Activated T-helper 1 cell treated with Interleukin-2 at 50 U/mL for 16 hours (primary cell): ENCODE results near the gene ALKBH1.
"Not testable (repeated sequence)": the region's sequence is repeated elsewhere in the genome, so short reads cannot be mapped to it uniquely, and the experiment has no call there.

Experiments
- DNase-seq: peaks from one replicate; pipeline ENCODE4 v3.0.0-alpha.2; 2020; ENCODE audit warnings: low read depth

Gene ALKBH1

DNA sequence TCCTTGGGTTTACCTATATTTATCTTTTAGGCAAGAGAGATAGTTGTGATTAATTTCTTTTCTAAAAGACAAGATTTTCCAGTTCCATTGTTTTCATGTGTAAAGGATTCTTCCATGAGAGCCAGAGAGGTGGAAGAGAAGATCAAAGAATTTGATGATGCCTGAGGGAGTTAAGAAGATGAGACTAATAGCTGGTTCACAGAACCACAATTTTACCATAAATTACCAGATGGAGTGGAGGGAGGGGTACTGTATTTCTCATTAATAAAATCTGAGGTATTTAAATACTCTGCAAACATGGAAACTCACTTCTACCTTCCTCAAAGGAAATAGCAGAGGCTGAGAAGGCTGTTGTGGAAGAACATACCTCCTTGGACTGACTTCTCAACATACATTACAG lies 34.6 kb downstream of the ALKBH1 start:
- no peak for DNase-seq

DNA sequence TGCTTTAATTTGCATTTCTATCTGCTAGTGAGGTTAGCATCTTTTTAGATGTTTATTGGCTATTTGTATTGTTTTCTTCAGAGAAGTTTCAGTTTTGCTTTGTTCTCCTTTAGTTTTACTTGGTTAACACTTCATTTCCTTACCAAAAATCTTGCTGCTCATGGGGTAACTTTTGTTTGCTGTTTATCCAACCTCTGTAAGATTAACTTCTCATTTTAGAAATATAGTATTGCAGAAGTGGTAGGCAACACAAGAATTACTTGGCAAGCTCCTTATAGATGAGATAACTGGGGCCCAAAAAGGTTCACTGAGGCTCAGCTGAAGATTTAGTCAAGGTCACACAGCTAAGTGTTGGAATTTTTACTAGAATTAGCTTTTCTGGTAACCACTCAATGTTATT lies 40.5 kb downstream of the ALKBH1 start:
- no peak for DNase-seq

DNA sequence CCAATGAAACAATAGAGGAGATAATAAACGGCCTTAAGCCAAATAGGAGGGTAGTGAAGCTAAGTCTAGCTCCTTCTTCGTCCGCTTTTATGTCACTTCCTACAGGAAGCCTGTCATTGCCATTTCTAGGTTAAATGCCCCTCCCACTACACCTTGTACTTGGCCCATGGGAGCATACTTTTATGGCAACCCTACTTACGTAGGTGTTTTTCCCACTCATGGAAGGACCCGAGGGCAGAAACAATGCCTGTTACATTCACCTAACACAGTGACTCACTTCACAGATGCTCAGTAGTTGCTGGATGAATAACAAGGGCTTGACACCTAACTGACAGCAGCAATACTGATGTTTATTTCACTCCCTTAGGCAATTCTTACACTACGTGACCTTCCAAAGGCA lies 44.5 kb downstream of the ALKBH1 start:
- no peak for DNase-seq

DNA sequence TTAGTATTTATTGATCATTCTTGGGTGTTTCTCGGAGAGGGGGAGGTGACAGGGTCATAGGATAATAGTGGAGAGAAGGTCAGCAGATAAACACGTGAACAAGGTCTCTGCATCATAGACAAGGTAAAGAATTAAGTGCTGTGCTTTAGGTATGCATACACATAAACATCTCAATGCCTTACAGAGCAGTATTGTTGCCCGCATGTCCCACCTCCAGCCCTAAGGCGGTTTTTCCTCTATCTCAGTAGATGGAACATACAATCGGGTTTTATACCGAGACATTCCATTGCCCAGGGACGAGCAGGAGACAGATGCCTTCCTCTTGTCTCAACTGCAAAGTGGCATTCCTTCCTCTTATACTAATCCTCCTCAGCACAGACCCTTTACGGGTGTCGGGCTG lies 46.3 kb downstream of the ALKBH1 start:
- DNase-seq: not testable (repeated sequence)

DNA sequence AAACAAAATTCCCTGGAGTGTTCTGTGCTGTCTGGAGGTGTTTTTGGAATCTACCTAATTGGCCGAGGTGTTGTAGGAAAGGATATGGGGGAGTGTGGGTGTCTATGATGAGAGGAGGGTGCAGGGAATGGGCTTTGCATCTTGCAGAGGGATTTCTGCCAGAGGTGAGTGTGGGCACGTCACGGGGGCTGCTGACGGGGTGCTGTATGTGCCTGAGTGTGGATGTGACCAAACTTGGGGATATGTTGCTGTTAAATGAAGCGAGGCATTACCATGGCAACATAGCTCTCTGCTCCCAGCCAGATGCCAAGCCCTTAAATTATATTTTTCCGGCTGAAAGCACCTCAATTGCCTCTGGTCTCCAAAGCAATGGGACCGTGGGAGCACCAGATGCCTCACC lies 47.1 kb downstream of the ALKBH1 start:
- no peak for DNase-seq

DNA sequence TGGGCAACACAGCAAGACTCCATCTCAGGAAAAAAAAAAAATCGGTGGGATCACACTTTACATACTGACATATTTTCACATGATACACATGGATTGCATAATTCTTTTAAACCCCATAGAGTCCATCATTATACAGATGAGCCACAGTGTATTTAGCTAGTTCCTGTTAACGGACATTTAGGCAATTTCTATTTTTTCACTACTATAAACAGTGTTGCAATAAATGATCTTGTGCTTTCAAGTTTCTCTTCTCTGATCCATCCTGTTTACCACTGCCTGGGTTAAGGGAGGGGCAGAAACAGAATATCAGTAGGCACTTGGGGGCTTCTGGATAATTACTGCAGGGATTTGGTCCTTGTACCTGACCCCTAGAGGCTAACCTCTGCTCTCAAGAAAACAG lies 48.0 kb downstream of the ALKBH1 start:
- DNase-seq: no peak

DNA sequence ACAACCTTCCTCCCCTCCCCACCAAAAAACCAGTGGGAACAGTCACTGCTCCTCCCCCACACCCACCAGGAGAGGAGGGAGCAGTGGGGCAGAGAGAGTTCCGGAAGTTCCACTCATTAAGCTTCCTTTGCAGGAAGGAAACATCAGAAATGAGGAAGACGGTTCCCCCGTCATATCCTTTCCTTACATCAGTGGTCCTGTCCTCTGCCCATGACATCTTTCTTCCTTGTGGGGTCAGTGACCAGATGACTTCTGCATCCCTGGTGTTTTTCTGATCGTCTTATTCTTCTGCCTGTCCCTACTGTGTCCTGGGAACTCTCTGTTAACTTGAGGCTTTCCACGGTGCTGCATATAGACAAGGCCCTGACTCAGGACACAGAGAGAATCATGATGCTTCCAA lies 50.5 kb downstream of the ALKBH1 start:
- DNase-seq: no peak

DNA sequence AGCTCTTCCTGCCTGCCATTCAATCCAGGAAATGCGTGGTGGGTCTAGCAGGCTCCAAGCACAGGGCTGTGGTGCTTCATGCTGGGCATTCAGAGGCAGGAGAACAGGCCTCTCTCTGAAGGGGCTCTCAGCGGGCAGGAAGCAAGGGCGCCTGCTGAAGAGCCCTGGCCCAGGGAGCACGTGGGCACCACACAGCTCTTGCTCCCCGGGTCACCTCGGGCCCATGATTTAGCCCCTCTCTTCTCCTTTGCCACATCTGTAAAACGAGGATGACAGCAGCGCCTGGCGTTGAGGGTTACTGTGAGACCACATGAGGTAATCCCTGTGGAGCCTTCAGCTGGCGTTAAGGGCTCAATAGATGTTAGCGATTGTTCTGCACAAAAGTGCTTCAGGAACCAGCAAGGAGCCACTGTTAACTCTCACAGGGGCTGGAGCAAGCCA lies 53.8 kb downstream of the ALKBH1 start:
- DNase-seq: no peak

DNA sequence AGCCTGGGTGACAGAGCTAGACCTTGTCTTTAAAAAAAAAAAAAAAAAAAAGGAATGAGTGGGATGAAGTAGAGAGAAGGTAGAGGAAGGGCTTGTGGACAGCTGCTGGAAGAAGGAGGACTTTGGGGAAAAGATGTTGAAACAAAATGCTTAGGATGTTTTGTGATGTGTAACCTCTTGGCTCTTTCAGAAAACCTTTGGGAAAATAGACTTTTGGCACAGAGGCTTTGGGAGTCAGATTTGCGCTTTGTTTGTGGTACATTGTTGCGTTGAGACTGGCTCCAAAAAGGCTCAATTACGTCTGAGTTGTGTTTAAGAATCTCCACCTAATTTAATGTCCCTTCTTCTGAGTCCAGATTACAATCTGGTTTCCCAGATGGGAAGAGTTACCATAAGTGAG lies 58.5 kb downstream of the ALKBH1 start:
- no peak for DNase-seq

DNA sequence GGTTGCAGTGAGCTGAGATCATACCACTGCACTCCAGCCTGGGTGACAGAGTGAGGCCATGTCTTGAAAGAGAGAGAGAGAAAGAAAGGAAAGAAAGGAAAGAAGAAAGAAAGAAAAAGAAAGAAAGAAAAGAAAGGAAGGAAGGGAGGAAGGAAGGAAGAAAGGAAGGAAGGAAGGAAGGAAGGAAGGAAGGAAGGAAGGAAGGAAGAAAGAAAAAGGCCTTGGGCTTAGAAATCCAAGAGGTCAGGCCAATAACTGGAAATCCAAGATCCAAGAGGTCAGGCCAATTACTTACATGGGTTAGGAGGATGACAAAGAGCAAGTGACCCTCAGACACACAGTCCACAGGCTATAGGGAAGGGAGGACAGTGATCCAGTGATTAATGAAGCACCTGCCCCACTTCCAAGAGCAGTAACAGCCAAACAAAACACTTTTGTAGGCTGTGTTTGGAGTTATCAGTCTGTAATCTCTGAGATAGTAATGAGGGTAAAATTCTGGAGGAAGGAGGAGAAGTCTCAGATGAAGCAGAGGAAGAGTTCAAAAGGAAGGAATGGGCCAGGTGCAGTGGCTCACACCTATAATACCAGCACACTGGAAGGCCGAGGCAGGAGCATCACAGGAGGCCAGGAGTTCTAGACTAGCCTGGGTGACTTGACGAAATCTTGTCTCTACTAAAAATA lies 59.2 kb downstream of the ALKBH1 start:
- no peak for DNase-seq

DNA sequence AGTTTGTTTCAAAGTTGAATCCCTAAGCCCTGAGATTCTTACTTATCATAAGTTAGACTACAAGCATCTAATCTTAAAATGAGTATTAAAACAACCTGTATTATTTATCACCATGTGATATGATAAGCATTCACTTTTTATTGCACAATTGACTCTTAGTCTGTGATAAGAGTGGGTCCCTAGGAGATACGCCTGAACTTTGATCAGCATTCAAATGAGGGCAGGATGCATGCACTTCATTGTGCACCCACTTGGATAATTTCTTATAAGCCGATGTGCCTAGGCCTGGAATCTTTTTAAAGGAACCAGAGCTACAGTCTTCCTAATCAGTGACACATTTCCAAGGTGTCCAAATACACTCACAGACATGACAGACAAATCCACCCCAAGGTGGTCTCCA lies 60.0 kb downstream of the ALKBH1 start:
- DNase-seq: no peak

DNA sequence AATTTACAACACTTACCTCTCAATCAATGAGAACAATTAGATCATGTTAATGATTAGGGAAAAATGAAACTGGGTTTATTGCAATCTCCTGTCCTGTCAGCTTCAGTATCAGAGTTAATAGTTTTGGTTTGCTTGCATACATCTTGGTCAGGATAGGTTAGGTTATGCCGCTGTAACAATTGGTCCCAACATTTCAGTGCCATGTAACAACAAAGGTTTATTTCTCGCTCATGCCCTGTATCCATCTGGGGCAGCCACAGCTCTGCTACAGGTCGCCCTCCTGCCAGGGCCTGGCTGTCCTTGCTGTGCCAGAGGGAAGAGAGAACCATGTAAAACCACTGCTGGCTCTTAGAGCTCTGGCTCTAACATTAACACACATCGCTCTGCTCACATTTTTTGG lies 60.9 kb downstream of the ALKBH1 start:
- DNase-seq: no peak

DNA sequence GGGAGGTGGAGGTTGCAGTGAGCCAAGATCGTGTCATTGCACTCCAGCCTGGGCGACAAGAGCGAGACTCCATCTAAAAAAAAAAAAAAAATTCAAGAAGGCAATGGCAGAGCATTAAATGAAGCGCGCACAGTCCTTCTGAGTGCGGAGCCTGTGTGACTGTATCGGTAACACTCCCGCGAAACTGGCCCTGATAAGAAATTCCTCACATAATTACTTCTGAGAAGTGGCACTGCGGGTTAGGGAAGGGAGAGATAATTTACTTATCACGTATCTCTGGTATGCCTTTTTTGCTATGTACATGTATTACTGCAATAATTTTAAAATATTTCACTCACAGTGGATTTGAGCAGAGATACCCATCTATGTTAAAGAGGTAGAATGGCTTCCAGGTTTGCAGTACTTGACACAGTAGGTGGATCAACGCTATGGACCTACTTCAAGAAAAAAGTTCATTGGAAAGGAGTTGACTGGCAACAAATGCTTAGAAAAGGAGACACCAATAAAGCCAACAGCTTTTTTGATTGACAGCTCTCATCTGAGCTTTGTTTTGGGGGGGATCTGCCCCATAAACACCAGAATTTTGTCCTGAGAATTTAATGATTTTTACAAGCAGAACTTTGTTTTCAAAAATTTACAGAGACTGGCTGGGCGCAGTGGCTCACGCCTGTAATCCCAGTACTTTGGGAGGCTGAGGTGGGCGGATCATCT lies 62.1 kb downstream of the ALKBH1 start:
- no peak for DNase-seq

DNA sequence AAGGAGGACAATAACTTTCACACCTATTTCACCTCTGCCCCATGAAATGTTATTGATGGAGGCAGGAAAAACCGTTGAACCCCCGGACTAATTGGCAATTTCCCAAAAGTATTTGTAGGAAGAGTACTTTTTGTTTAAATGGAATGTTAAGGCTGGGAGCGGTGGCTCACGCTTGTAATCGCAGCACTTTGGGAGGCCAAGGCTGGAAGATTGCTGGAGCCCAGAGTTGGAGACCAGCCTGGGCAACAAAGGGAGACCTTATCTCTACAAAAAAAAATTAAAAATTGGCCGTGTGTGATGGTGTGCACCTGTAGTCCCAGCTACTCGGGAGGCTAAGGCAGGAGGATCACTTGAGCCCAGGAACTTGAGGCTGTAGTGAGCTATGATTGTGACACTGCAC lies 65.4 kb downstream of the ALKBH1 start:
- DNase-seq: no peak

DNA sequence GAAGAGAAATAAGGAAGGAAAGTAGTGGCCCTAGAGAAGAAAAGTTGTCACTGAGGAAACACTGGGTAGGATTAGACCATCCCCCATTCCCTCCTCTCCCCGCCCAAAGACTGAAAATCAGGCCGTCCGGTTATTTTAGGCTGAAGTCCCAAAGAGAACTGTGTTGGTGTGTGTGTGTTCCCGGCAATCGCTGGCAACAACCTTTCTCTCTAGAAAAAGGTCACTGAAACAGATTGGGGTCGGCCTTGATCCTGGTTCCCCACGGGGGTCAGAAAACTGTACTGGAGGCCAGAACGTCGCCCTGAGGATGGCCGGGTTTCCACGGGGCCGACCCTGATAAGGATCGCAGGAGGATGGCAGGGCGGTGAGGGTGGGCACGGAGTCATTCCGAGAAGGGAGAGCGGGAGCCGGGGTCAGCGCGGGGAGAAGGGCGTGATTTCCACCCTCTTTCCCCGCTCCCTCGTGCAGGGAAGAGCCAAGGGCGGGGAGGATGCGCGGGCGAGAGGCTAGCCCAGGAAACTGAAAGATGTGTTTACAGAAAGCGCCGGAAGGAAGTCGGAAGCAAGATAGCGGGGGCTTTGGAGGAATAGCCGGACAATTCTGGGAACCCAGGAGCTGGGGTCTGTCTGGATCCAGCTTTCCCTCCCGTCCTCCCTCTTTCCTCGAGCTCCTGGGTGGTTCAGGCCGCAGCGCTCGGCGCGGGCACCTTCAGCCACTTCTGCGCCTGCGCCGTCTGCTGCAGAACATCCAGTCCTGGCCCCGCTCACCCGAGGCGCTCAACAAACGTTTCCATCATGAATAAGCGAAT lies 66.1 kb downstream of the ALKBH1 start:
- DNase-seq: peak; percentile 52

DNA sequence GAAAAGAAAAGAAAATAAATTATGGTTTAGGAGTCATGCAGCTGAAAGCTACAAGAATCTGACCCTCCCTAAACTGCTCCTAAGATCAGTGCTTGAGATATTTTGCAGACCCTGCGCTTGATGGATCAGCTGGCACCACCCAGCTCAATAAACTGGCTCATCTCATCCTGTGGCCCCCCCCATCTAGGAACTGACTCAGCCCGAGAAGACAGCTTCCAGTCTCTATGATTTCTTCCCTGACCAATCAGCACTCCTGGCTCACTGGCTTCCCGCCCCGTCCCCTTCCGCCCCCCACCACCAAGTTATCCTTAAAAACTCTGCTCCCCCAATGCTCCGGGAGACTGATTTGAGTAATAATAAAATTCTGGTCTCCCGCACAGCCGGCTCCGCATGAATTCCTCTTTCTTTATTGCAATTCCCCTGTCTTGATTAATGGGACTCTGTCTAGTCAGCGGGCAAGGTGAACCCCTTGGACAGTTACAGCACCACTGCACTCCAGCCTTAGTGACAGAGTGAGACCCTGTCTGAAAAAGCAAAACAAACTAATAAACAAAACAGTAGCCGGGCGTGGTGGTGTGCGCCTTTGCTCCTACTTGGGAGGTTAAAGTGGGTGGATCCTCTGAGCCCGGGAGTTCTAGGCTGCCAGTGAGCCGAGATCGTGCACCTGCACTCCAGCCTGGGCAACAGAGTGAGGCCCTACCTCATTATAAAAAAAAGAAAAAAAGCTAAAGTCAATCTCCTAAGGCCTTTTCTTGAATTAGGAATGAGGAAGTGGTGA lies 66.9 kb downstream of the ALKBH1 start:
- DNase-seq: no peak

DNA sequence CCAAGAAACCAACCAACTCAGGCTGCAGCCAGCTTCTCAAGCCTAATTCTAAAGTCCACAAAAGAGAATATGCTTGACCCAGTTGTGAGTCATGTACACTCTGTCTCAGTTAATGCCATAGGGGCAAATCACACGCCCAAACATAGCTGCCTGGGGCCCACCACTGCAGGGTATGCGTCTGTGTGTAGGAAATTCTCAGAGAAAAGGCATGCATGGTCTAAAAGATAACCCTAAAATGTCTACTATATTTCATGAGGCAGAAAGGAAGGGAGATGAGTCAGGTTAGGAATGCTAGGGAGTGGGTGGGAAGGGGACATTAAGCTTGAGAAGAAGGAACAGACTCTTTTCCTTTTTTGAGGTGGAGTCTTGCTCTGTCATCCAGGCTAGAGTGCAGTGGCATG lies 69.1 kb downstream of the ALKBH1 start:
- DNase-seq: no peak

DNA sequence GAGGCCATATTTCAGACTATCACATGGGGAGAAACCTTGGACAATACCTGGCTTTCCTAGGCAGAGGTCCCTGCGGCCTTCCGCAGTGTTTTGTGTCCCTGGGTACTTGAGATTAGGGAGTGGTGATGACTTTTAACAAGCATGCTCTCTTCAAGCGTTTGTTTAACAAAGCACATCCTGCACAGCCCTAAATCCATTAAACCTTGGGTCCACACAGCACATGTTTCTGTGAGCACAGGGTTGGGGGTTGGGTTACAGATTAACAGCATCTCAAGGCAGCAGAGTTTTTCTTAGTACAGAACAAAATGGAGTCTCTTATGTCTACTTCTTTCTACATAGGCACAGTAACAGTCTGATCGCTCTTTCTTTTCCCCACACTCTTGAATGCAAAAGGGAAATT lies 72.0 kb downstream of the ALKBH1 start:
- not testable (repeated sequence) for DNase-seq

DNA sequence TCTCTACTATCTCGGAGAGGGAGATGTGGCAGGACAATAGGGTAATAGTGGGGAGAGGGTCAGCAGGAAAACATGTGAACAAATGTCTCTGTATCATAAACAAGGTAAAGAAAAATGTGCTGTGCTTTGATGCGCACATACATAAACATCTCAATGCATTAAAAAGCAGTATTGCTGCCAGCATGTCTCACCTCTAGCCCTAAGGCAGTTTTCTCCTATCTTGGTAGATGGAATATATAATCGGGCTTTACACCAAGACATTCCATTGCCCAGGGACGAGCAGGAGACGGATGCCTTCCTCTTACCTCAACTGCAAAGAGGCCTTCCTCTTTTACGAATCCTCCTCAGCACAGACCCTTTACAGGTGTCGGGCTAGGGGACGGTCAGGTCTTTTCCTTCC lies 72.4 kb downstream of the ALKBH1 start:
- DNase-seq: not testable (repeated sequence)

DNA sequence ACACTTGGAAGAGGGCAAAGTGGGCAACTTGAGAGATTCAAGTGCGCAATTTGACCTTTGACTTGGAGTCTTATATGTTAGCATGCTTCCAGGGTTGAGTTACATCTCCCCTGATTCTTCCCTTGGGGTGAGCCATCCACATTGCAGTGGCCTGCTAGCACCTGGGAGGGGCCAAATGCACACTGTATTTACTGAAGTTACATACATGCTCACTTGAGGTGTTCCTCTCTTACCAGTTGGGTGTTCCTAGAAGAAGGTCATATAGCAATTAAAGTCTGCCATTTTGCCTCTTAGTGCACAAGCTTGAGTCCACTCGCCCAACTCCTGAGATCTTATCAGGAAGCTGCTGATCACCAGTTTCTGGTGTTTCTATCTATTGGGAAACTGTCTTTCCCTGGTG lies 77.7 kb downstream of the ALKBH1 start:
- no peak for DNase-seq

DNA sequence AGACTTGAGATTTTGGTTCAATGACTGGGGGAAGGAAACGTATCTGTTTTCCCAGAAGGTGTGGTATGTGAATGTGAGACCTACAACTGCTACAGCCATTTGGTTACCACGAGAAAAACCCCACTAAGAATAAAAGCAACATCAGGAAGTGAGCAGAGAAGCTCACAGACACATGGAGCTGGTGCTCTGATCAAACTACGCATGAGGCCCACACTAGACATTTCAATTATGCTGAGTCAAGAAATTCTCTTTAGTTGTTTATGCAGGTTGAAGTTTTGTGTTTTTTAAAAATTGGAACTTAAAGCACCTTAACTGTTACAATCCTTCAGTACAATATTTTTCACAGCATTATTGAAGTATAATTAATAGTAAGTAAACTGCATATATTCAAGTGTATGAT lies 82.5 kb downstream of the ALKBH1 start:
- no peak for DNase-seq

DNA sequence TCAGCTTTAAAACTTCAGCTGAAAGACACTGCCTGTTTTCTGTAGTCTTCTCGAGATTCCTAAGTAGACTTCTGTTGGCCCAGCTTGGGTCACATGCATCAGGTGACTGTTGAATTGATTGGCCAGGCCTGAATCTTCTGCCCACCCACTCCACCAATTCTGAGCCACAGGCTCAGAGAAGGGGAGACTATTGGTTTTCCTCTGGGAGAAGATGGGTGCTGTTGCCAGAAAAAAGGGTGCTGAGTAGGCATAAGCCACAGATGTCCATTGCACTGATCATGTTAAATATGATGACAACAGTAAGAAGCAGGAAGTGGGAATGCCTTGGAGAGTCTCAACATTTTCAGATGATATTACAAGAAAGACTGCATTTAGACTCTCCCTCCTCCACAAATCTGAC lies 84.6 kb downstream of the ALKBH1 start:
- DNase-seq: no peak
